NCI-H2107 (cell line): ENCODE results near the gene GABBR2.
"Not testable (repeated sequence)": the region's sequence is repeated elsewhere in the genome, so short reads cannot be mapped to it uniquely, and the experiment has no call there.

Experiments
- DNase-seq: peaks from one replicate; lab custom pipeline; 2025; lab: John Stamatoyannopoulos, UW

The GABBR2 gene

GRCh38 chr9:98686961-98687855 lies 21.5 kb downstream of the GABBR2 start:
- DNase-seq, result no peak

GRCh38 chr9:98684816-98685215 lies 23.9 kb downstream of the GABBR2 start:
- DNase-seq, result not testable (repeated sequence)

GRCh38 chr9:98678244-98678842 lies 30.4 kb downstream of the GABBR2 start:
- DNase-seq, result no peak

- no peak for DNase-seq
Measured at GRCh38 chr9:98673681-98674080, 35.1 kb downstream of the GABBR2 start.

GRCh38 chr9:98667005-98667640 lies 41.6 kb downstream of the GABBR2 start:
- no peak for DNase-seq

GRCh38 chr9:98665501-98665900 lies 43.2 kb downstream of the GABBR2 start:
- DNase-seq, result no peak

GRCh38 chr9:98660541-98660940 lies 48.2 kb downstream of the GABBR2 start:
- no peak for DNase-seq

GRCh38 chr9:98658951-98659351 lies 49.8 kb downstream of the GABBR2 start:
- DNase-seq, result no peak

- no peak for DNase-seq
Measured at GRCh38 chr9:98657897-98658296, 50.8 kb downstream of the GABBR2 start.

- DNase-seq, result no peak
Measured at GRCh38 chr9:98656511-98656910, 52.2 kb downstream of the GABBR2 start.

- DNase-seq, result not testable (repeated sequence)
Measured at GRCh38 chr9:98655428-98655827, 53.3 kb downstream of the GABBR2 start.

GRCh38 chr9:98654247-98654646 lies 54.5 kb downstream of the GABBR2 start:
- DNase-seq, result no peak

GRCh38 chr9:98652741-98653140 lies 56.0 kb downstream of the GABBR2 start:
- DNase-seq, result no peak

- DNase-seq, result no peak
Measured at GRCh38 chr9:98652302-98652701, 56.4 kb downstream of the GABBR2 start.

- DNase-seq, result no peak
Measured at GRCh38 chr9:98647236-98647635, 61.5 kb downstream of the GABBR2 start.

GRCh38 chr9:98644011-98644410 lies 64.7 kb downstream of the GABBR2 start:
- no peak for DNase-seq

- DNase-seq, result no peak
Measured at GRCh38 chr9:98642661-98643312, 65.9 kb downstream of the GABBR2 start.

- DNase-seq, result no peak
Measured at GRCh38 chr9:98641695-98642094, 67.0 kb downstream of the GABBR2 start.

- no peak for DNase-seq
Measured at GRCh38 chr9:98640394-98640793, 68.3 kb downstream of the GABBR2 start.

- no peak for DNase-seq
Measured at GRCh38 chr9:98639133-98639532, 69.6 kb downstream of the GABBR2 start.

GRCh38 chr9:98637381-98637780 lies 71.4 kb downstream of the GABBR2 start:
- no peak for DNase-seq

GRCh38 chr9:98635374-98635773 lies 73.4 kb downstream of the GABBR2 start:
- no peak for DNase-seq
